Measurements from ENCODE around the gene PLTP. TPM values are rescaled to one million over a fixed set of nuclear protein-coding genes. Genes with fewer than 3 reads are reported as not detected.
"Not testable (repeated sequence)": the region's sequence is repeated elsewhere in the genome, so short reads cannot be mapped to it uniquely, and the experiment has no call there.

The PLTP gene
- polyA plus RNA-seq, 1 experiment: 22.0 TPM

DNA sequence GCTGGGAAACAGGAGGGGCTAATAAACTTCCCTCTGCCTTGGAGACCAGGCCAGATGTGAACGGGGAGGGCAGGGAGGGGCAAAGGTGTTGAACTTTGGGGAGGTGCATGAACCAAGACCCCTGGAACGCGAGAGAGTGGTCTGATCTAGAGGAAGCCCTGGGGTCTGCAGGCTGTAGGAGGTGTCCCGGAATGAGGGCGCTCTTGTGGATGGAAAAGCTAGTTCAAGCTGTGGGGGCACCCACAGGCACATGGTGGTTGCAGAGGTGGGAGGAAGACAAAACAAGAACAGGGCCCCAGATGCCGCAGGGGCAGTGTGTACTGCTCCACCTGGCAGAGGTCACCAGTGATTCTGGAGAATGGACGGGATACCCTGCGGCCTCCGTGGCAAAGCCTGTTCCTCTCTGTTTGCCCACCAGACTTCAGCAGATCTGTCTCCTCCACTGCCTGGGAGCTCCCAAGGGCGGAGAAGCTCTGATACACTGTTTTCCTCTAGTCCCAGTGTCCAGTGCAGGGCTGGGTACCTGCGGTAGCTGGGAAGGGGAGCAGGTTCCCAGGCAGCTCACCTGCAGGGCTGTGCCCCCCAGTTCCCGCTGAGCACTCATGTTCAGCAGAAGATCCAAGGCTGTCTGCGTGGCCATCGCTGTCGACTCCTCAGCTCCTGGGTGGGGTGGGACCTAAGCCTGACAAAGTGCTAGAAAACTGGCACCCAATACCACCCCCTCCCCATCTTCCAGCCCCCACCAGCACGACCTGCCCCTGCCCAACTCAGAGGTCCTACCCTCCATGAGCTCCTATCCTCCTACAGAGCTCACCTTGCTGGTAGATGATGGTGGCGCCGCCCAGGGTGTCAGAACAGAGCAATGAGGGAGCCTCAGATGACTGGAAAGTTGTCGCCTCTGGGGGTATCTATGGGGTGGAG, 45.3 kb upstream of the PLTP start:
- H3K27me3 ChIP-seq (ENCODE audit: control insufficient read depth, insufficient read depth, low read length): no peaks in the 10 kb centered on the region
- POLR2A ChIA-PET: no interaction called here
- no peak for DNase-seq (ENCODE audit: low read depth)
- no peak overlapping the region for H3K4me3 ChIP-seq (ENCODE audit: low read depth, low read length)
- TF ChIP-seq, protein P1, sequence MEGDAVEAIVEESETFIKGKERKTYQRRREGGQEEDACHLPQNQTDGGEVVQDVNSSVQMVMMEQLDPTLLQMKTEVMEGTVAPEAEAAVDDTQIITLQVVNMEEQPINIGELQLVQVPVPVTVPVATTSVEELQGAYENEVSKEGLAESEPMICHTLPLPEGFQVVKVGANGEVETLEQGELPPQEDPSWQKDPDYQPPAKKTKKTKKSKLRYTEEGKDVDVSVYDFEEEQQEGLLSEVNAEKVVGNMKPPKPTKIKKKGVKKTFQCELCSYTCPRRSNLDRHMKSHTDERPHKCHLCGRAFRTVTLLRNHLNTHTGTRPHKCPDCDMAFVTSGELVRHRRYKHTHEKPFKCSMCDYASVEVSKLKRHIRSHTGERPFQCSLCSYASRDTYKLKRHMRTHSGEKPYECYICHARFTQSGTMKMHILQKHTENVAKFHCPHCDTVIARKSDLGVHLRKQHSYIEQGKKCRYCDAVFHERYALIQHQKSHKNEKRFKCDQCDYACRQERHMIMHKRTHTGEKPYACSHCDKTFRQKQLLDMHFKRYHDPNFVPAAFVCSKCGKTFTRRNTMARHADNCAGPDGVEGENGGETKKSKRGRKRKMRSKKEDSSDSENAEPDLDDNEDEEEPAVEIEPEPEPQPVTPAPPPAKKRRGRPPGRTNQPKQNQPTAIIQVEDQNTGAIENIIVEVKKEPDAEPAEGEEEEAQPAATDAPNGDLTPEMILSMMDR (IDR thresholded peaks at IDR 0.05; ENCODE audit: insufficient read depth, low read depth, low read length): no peak
- H3K36me3 ChIP-seq (ENCODE audit: control insufficient read depth, insufficient read depth, low read length): peaks cover 56% of the 10 kb centered on the region
- CTCF ChIA-PET: interaction anchor here (0.7 to 6.2 kb wide), 4 partner anchors 13 to 158 kb away, joined by 3 to 48 read pairs (median 4); no protein-coding TSS in a partner anchor

DNA sequence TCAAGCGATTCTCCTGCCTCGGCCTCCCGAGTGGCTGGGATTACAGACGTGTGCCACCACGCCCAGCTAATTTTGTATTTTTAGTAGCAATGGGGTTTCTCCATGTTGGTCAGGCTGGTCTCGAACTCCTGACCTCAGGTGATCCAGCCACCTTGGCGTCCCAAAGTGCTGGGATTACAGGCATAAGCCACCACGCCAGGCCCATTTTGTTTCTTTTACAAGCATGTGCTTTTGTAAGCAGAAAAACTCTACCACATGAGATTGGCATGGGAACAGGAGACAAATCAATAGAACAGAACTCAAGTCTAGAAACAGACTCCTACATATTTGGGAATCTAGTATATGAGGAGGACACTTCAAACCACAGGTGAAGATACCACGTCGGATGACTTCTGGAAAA, 44.4 kb upstream of the PLTP start:
- peaks cover 56% of the 10 kb centered on the region for H3K36me3 ChIP-seq (ENCODE audit: control insufficient read depth, insufficient read depth, low read length)
- H3K27me3 ChIP-seq (ENCODE audit: control insufficient read depth, insufficient read depth, low read length); POLR2A ChIA-PET; DNase-seq (ENCODE audit: low read depth); H3K4me3 ChIP-seq (ENCODE audit: low read depth, low read length): not testable (repeated sequence)
- CTCF ChIA-PET: interaction anchor here (1.2 kb wide), 1 partner anchor 125 kb away, joined by 3 read pairs; no protein-coding TSS in a partner anchor

DNA sequence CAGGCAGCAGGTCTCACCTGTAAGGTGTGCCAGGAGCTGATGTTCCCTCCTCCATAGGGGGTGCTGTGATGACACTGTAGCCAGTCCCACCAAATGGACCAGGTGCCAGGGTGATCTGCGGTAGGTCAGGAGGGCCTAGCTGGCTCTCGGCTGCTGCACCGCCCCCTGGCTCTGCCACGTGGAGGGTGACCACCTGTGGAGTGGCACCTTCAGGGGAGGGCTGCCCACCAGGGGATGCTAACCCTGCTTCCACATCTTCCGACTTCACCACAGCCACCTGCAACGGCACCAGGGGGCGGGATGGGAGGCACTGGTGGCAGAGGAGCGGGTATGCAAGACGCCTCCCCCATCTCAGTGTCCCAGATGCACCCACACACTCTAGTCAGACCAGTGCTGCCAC, 41.7 kb upstream of the PLTP start:
- ChIA-PET CTCF (interaction anchor here (1.1 to 2.2 kb wide), 4 partner anchors 8 to 32 kb away, joined by 3 to 8 read pairs (median 5); no protein-coding TSS in a partner anchor), POLR2A (no interaction called here)
- peaks cover 48% of the 10 kb centered on the region for H3K36me3 ChIP-seq (ENCODE audit: control insufficient read depth, insufficient read depth, low read length)
- H3K4me3 ChIP-seq (ENCODE audit: low read depth, low read length): no peak overlapping the region
- H3K27me3 ChIP-seq (ENCODE audit: control insufficient read depth, insufficient read depth, low read length): no peaks in the 10 kb centered on the region
- TF ChIP-seq, protein P1 (IDR thresholded peaks at IDR 0.05; ENCODE audit: insufficient read depth, low read depth, low read length): no peak
- no peak for DNase-seq (ENCODE audit: low read depth)

DNA sequence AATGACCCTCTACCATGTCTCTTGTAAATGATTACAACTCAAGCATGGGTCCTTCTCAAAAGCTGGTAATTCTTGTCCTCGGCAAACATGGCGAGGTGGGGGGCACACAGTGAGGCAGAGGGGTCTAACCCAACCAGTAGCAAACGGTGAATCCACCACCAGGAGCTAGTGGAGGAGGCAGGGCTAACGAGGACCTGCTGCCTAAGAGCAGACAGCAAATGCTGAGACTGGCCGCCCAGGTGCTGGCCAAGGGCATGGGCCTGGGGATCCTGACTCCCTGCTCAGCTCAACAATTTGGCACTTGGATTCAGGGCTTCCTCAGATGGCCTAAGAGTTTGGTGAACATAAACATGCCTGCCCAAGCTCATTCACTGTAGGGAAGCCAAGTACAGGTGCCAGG, 40.9 kb upstream of the PLTP start:
- Histone ChIP-seq H3K36me3 (ENCODE audit: control insufficient read depth, insufficient read depth, low read length) (peaks cover 48% of the 10 kb centered on the region), H3K27me3 (ENCODE audit: control insufficient read depth, insufficient read depth, low read length) (no peaks in the 10 kb centered on the region), H3K4me3 (ENCODE audit: low read depth, low read length) (no peak overlapping the region)
- TF ChIP-seq, protein P1 (IDR thresholded peaks at IDR 0.05; ENCODE audit: insufficient read depth, low read depth, low read length): no peak
- POLR2A ChIA-PET: no interaction called here
- no peak for DNase-seq (ENCODE audit: low read depth)
- CTCF ChIA-PET: interaction anchor here (0.8 to 2.2 kb wide), 4 partner anchors 9 to 18 kb away, joined by 4 to 8 read pairs (median 6); no protein-coding TSS in a partner anchor

DNA sequence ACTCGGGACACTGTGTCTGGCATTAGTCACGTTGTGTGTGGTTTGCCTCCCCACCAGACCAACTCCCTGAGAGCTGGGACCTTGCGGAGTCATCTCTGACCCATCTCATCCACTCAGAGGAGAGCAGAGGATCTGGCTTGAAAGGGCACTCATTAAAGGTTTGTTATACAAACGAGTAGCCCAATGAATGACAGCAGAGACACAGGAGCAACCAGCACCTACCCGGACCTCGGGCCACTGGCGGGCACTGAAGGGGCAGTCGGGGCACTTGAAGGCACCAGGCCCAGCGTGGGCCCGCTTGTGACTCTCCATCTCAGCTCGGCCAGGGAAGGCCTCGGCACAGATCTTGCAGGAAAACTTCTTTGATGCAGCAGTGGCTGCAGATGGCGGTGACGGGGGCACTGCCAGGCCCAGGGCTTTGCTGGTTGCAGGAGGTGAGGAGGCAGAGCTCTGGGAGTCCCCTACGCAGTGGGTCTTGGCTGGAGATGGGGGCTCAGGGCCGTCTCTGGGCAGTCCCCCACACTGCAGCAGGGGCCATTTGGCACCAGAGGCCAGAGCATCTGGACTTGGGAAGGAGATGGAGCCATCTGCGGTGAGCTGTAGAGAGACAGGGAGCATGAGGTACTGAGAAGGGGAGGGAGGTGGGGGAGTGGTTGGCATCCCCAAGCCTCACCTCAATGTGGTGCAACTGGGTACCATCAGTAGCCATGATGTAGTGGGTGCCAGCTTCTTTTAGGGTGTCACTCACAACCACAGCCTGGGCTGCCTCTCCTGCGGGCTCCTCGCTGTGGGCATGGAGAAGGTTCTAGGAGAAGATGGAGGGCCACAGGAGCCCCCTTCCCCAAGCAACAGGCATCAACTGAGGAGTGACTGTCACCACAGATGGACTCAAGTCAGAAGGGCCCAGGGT, 40.2 kb upstream of the PLTP start:
- H3K27me3 ChIP-seq (ENCODE audit: control insufficient read depth, insufficient read depth, low read length): no peaks in the 10 kb centered on the region
- no peak for DNase-seq (ENCODE audit: low read depth)
- H3K4me3 ChIP-seq (ENCODE audit: low read depth, low read length): no peak overlapping the region
- peaks cover 46% of the 10 kb centered on the region for H3K36me3 ChIP-seq (ENCODE audit: control insufficient read depth, insufficient read depth, low read length)
- TF ChIP-seq, protein P1 (IDR thresholded peaks at IDR 0.05; ENCODE audit: insufficient read depth, low read depth, low read length): no peak
- CTCF ChIA-PET: interaction anchor here (0.6 to 4.7 kb wide), 6 partner anchors 9 to 157 kb away, joined by 3 to 28 read pairs (median 6); partner anchors contain the start of gene ZNF335
- POLR2A ChIA-PET: no interaction called here

Data from BJ (cell line).